Measurements from ENCODE around the gene HEYL.

Gene HEYL

DNA sequence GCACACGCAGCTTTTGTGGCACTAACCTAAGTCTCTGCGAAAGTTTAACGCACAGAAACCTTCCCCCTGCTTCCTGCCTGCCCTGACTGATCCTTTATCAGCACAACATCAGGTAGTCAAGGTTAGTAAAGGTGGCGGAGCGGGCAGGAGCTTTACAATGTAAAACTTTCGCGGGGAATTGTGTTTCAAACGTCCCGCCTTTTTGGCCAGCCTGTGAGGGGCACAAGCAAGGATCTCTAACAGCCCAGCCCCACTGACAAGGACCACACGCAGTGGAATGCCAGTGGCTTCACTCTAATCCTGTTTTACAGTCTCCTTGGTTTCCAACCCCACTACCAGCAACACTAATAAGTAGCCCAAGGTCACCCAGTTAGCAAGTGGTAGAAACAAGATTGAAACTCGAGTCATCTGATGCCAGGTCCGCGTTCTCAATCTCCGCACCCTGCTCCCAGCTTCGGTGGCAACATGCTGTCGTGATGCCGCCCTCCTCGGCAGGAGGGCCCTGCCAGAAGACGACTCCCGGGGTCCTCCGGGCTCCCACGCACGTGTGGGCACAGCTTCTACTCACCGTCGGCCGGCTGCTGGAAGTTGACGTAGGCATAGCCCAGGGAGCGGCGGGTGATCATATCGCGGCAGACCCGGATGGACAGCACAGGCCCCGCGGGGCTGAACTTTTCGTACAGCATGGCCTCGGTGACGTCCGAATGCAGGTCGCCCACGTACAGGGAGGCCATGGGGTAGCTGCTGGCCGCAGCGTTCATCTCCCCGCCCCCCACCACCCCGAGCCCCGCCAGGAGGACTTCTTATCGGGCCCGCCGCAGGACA is 64.0 kb downstream of the HEYL start:
- no peak for TF ChIP-seq EZH2phosphoT487 (IDR thresholded peaks at IDR 0.05; ENCODE audit: borderline replicate concordance)
- no peak for TF ChIP-seq CTCF (conservative IDR thresholded peaks at IDR 0.05; ENCODE audit: low read length)
- H2AFZ ChIP-seq (ENCODE audit: low read length) = peak overlapping the region; percentile 42; the same call in 1 of the 2 replicates
- peak overlapping the region; percentile 99 for H3K4me2 ChIP-seq (ENCODE audit: low read depth, low read length, poor library complexity, severe bottlenecking)
- H4K20me1 ChIP-seq (ENCODE audit: insufficient read depth, low read length, poor library complexity, severe bottlenecking) = peaks cover 56% of the 10 kb centered on the region
- H3K9me2 ChIP-seq (replicated peaks; ENCODE audit: low read depth, low read length) = no peaks in the 10 kb centered on the region
- H3K79me2 ChIP-seq (ENCODE audit: insufficient read depth, low read length) = peaks cover 63% of the 10 kb centered on the region
- peak overlapping the region; percentile 97 for H3K9ac ChIP-seq (ENCODE audit: low read depth, low read length, poor library complexity, severe bottlenecking)
- no peaks in the 10 kb centered on the region for H3K9me3 ChIP-seq (ENCODE audit: insufficient read depth, low read depth, low read length)
- peaks cover 24% of the 10 kb centered on the region for H3K36me3 ChIP-seq (ENCODE audit: insufficient read depth, low read length)
- no peaks in the 10 kb centered on the region for H3F3A ChIP-seq (ENCODE audit: low read depth)
- no peaks in the 10 kb centered on the region for H3K27me3 ChIP-seq (ENCODE audit: insufficient read depth, low read length, poor library complexity, severe bottlenecking)
- H3K4me1 ChIP-seq (ENCODE audit: insufficient read depth, low read length, poor library complexity, severe bottlenecking) = peaks cover 45% of the 10 kb centered on the region
- H3K4me3 ChIP-seq (ENCODE audit: low read length, poor library complexity, severe bottlenecking) = peak overlapping the region; percentile 89

- TF ChIP-seq EZH2phosphoT487 (IDR thresholded peaks at IDR 0.05; ENCODE audit: borderline replicate concordance) (no peak), CTCF (conservative IDR thresholded peaks at IDR 0.05; ENCODE audit: low read length) (no peak)
- Histone ChIP-seq H3K4me3 (ENCODE audit: low read length, poor library complexity, severe bottlenecking) (peak overlapping the region; percentile 89), H3K9ac (ENCODE audit: low read depth, low read length, poor library complexity, severe bottlenecking) (peak overlapping the region; percentile 97), H3K27me3 (ENCODE audit: insufficient read depth, low read length, poor library complexity, severe bottlenecking) (no peaks in the 10 kb centered on the region), H3K79me2 (ENCODE audit: insufficient read depth, low read length) (peaks cover 71% of the 10 kb centered on the region), H3K4me2 (ENCODE audit: low read depth, low read length, poor library complexity, severe bottlenecking) (peak overlapping the region; percentile 99), H3K9me3 (ENCODE audit: insufficient read depth, low read depth, low read length) (no peaks in the 10 kb centered on the region), H3K4me1 (ENCODE audit: insufficient read depth, low read length, poor library complexity, severe bottlenecking) (peaks cover 48% of the 10 kb centered on the region), H3K36me3 (ENCODE audit: insufficient read depth, low read length) (peaks cover 32% of the 10 kb centered on the region), H3K9me2 (replicated peaks; ENCODE audit: low read depth, low read length) (no peaks in the 10 kb centered on the region), H4K20me1 (ENCODE audit: insufficient read depth, low read length, poor library complexity, severe bottlenecking) (peaks cover 64% of the 10 kb centered on the region), H3F3A (ENCODE audit: low read depth) (no peaks in the 10 kb centered on the region), H2AFZ (ENCODE audit: low read length) (no peak overlapping the region)
Observed at GRCh38 chr1:39574646-39575045, 64.8 kb downstream of the HEYL start.
